HFF-Myc (cell line): ENCODE results near the gene CENPK.

Source experiments
- DNase-seq: peaks from one replicate; pipeline ENCODE4 v3.0.0-alpha.2; 2011; ENCODE audit warnings: low read depth; ENCODE audit errors: extremely low read depth
- H3K4me3 ChIP-seq: replicated peaks from 2 replicates; pipeline ENCODE4 v1.5.1; 2011; ENCODE audit warnings: low read depth, mild to moderate bottlenecking, control low read depth, low read length
- CTCF ChIP-seq: IDR thresholded peaks from 2 replicates; pipeline ENCODE4 v1.5.1; 2012; ENCODE audit warnings: mild to moderate bottlenecking, low read depth, low read length, control low read depth; ENCODE audit errors: missing control alignments

Gene CENPK

GRCh38 chr5:65479527-65479926 lies 83.4 kb downstream of the CENPK start:
- no peak for DNase-seq
- peak overlapping the region; percentile 68 for H3K4me3 ChIP-seq
- TF ChIP-seq CTCF, result no peak

- H3K4me3 ChIP-seq, result no peak overlapping the region
- TF ChIP-seq CTCF, result no peak
- DNase-seq, result no peak
These were observed 84.6 kb downstream of the CENPK start for GRCh38 chr5:65478336-65478735.

- no peak for DNase-seq
- TF ChIP-seq CTCF, result no peak
- no peak overlapping the region for H3K4me3 ChIP-seq
These were observed 87.1 kb downstream of the CENPK start for GRCh38 chr5:65475895-65476294.

GRCh38 chr5:65475336-65475735 lies 87.6 kb downstream of the CENPK start:
- no peak for DNase-seq
- no peak for TF ChIP-seq CTCF
- H3K4me3 ChIP-seq, result no peak overlapping the region

- no peak overlapping the region for H3K4me3 ChIP-seq
- DNase-seq, result no peak
- TF ChIP-seq CTCF, result no peak
These were observed 88.7 kb downstream of the CENPK start for GRCh38 chr5:65474130-65474711.

GRCh38 chr5:65468633-65469032 lies 94.3 kb downstream of the CENPK start:
- no peak overlapping the region for H3K4me3 ChIP-seq
- TF ChIP-seq CTCF, result no peak
- DNase-seq, result no peak
